SJSA1 (cell line): ENCODE results near the gene TBXAS1. TPM values are rescaled to one million over a fixed set of nuclear protein-coding genes. Genes with fewer than 3 reads are reported as not detected.

Experiments
- DNase-seq, 2 experiments: peaks; one replicate each; pipeline ENCODE4 v3.0.0-alpha.2; 2015 to 2020; ENCODE audit warnings: low spot score in 2 of 2, low read depth in 1 of 2
- H3K27ac ChIP-seq: fragments of 250-450 bp; sonication (Bioruptor Pico); 2 replicates; pipeline ENCODE4 v1.5.1; 2020; ENCODE audit warnings: mild to moderate bottlenecking, moderate library complexity
- H3K27me3 ChIP-seq: fragments of 250-450 bp; sonication (Bioruptor Pico); replicated peaks from 2 replicates; pipeline ENCODE4 v1.5.1; 2020; ENCODE audit warnings: mild to moderate bottlenecking, moderate library complexity
- H3K36me3 ChIP-seq: fragments of 250-450 bp; sonication (Bioruptor Pico); 2 replicates; pipeline ENCODE4 v1.5.1; 2020; ENCODE audit warnings: mild to moderate bottlenecking
- H3K4me1 ChIP-seq: fragments of 250-450 bp; sonication (Bioruptor Pico); replicated peaks from 2 replicates; pipeline ENCODE4 v1.6.1; 2021; ENCODE audit warnings: mild to moderate bottlenecking
- H3K4me3 ChIP-seq: fragments of 250-450 bp; sonication (Bioruptor Pico); 2 replicates; pipeline ENCODE4 v1.5.1; 2020; ENCODE audit warnings: mild to moderate bottlenecking
- H3K9me3 ChIP-seq: fragments of 250-450 bp; sonication (Bioruptor Pico); replicated peaks from 2 replicates; pipeline ENCODE4 v1.5.1; 2020; ENCODE audit warnings: mild to moderate bottlenecking
- total RNA-seq: library from RNA; depleted of rRNA; stranded (reverse); fragments of >200 nt; shearing (Covaris generic); gene quantifications from 2 replicates; pipeline ENCODE4 v1.2.3, GENCODE V29; 2014

The TBXAS1 gene
- total RNA-seq, 1 experiment from 2014 or later = 3.8 TPM

- Histone ChIP-seq H3K4me3 (no peak overlapping the region), H3K36me3 (no peaks in the 10 kb centered on the region), H3K9me3 (peaks cover 1% of the 10 kb centered on the region; the same call in 1 of the 2 replicates), H3K27me3 (no peaks in the 10 kb centered on the region), H3K27ac (no peak overlapping the region), H3K4me1 (peaks cover 5% of the 10 kb centered on the region)
- DNase-seq = peak in 1 of 2 experiments; percentile 39
Measured at GRCh38 chr7:139853506-139854123, 24.6 kb downstream of the TBXAS1 start.

DNA sequence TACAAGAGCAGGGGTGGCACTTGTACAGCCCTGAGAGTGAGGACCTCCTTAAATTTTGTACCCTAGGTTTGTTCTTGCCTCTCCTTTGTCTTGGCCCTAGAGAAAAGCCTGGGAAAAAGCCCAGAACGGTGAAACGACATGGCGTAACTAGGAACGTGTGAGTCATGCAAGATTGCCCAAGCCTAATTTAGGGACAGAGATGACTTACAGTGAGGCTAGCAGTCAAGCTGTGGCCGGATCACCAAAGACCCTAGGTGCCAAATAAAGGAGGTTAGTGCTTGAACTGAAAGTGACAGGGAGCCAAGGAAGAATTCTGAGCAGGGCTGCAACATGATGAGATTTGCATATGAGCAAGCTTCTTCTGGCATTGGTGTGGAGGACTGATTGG lies 25.1 kb downstream of the TBXAS1 start:
- H3K4me3 ChIP-seq = no peak overlapping the region
- no peaks in the 10 kb centered on the region for H3K9me3 ChIP-seq
- no peaks in the 10 kb centered on the region for H3K27me3 ChIP-seq
- peaks cover 5% of the 10 kb centered on the region for H3K4me1 ChIP-seq
- peak in 1 of 2 experiments; percentile 28 for DNase-seq
- H3K36me3 ChIP-seq = no peaks in the 10 kb centered on the region
- no peak overlapping the region for H3K27ac ChIP-seq

DNA sequence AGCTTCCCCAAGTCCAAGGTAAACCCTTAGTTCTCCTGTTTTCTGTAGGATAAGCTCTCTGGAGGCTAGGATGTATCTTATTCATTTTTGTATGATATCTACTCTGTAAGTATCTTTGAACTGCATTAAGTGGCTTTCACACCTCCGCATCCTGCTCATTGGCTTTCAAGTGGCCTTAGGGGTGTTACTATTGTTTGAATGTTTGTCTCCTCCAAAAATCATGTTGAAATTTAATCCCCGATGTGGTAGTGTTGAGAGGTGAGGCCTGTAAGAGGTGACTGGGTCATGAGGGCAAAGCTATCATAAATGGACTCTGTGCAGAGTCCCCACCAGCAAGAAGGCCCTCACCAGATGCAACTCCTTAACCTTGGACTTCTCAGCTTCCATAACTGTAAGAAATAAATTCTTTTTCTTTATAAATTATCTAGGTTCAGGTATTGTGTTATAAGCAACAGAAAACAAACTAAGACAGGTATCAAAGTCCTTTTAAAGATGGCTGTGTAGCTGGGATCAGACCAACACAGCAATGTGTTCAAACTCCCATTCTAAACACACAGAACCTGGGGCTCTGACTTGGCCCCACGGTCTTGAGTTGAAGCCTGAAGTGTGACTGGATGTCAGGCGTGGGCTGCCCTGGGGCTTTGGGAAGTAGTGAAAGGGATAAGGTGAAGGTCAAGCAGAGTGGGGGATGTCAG lies 25.9 kb downstream of the TBXAS1 start:
- Histone ChIP-seq H3K4me3 (no peak overlapping the region), H3K27me3 (no peaks in the 10 kb centered on the region), H3K4me1 (peaks cover 5% of the 10 kb centered on the region), H3K27ac (no peak overlapping the region), H3K9me3 (no peaks in the 10 kb centered on the region), H3K36me3 (no peaks in the 10 kb centered on the region)
- no peak for DNase-seq

- no peak overlapping the region for H3K27ac ChIP-seq
- H3K4me1 ChIP-seq = peaks cover 5% of the 10 kb centered on the region
- no peaks in the 10 kb centered on the region for H3K9me3 ChIP-seq
- no peaks in the 10 kb centered on the region for H3K27me3 ChIP-seq
- no peak overlapping the region for H3K4me3 ChIP-seq
- no peaks in the 10 kb centered on the region for H3K36me3 ChIP-seq
- DNase-seq = no peak
Measured at GRCh38 chr7:139855498-139856270, 26.6 kb downstream of the TBXAS1 start.

DNA sequence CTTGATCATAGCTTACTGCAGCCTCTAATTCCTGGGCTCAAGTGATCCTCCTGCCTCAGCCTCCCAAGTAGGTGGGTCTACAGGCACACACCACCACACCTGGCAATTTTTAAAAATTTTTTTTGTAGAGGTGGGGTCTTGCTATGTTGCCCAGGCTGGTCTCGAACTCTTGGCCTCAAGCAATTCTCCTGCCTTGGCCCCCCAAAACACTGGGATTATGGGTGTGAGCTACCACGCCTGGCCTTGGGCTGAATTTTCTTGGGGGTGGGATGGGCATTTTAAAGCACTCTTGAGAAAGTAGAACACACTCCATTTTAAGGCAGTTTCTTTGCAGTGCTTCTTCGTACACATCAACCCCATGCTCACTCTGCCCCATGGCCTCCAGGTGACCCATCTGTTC lies 28.7 kb downstream of the TBXAS1 start:
- Histone ChIP-seq H3K27ac (no peak overlapping the region), H3K9me3 (no peaks in the 10 kb centered on the region), H3K36me3 (no peaks in the 10 kb centered on the region), H3K4me3 (no peak overlapping the region), H3K27me3 (no peaks in the 10 kb centered on the region), H3K4me1 (peaks cover 5% of the 10 kb centered on the region)
- no peak for DNase-seq

DNA sequence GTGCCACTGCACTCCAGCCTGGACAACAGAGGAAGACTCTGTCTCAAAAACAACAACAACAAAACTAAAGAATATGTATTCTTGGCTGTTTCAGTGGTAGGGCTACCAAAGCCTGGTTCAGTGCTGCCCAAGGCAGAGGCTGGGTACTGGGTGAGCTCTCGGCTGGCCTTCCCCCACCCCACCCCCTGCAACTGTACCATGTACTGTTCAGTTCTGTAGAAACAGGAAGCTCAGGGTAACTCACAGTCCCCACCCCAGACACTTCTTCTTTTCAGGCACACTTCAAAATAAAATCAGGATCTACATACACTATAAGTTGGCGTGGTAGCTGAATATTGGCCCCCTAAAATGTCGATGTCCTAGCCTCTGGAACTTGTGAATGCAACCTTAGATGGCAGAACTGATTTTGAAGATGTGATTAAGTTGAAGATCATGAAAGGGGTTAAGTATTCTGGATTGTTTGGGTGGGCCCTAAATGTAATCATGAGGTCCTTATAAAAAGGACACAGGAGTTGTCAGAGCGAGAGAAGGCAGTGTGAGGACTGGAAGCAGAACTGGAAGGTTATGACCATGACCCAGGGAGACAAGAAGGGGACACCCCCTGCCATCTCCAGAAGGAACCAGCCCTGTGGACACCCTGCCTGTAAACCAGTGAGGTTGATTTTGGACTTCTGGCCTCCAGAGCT lies 31.2 kb downstream of the TBXAS1 start:
- H3K36me3 ChIP-seq = no peaks in the 10 kb centered on the region
- 0 out of 2 replicates have a peak, but pooled peaks cover 3% of the 10 kb centered on the region for H3K9me3 ChIP-seq
- H3K4me1 ChIP-seq = no peaks in the 10 kb centered on the region
- no peak for DNase-seq
- H3K4me3 ChIP-seq = no peak overlapping the region
- H3K27me3 ChIP-seq = no peaks in the 10 kb centered on the region
- H3K27ac ChIP-seq = no peak overlapping the region

GRCh38 chr7:139861803-139862202 lies 32.7 kb downstream of the TBXAS1 start:
- H3K4me3 ChIP-seq = no peak overlapping the region
- 0 out of 2 replicates have a peak, but pooled peaks cover 3% of the 10 kb centered on the region for H3K9me3 ChIP-seq
- H3K4me1 ChIP-seq = no peaks in the 10 kb centered on the region
- DNase-seq = no peak
- H3K27me3 ChIP-seq = no peaks in the 10 kb centered on the region
- H3K27ac ChIP-seq = no peak overlapping the region
- no peaks in the 10 kb centered on the region for H3K36me3 ChIP-seq

GRCh38 chr7:139866047-139866837 lies 37.2 kb downstream of the TBXAS1 start:
- 0 out of 2 replicates have a peak, but pooled peaks cover 3% of the 10 kb centered on the region for H3K9me3 ChIP-seq
- no peak for DNase-seq
- no peak overlapping the region for H3K27ac ChIP-seq
- no peaks in the 10 kb centered on the region for H3K27me3 ChIP-seq
- no peak overlapping the region for H3K4me3 ChIP-seq
- H3K36me3 ChIP-seq = no peaks in the 10 kb centered on the region
- no peaks in the 10 kb centered on the region for H3K4me1 ChIP-seq

DNA sequence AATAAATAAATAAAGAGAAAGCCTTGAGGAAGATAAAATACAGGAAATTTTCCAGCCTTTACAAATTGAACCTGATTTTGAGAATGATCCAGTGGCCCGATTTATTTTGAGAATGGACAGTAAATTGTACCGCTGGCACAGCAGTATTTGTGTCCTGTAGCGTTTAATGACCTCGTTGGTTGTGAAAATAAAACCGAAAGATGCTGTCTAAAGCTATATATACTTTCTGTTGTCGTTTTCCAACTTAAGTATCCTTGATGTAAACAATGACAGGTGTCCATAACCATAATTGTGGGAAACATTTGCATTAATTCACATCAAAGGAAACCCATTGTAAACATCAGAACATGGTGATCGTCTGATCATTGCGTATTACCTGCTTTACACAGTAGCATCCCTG lies 38.8 kb downstream of the TBXAS1 start:
- Histone ChIP-seq H3K36me3 (no peaks in the 10 kb centered on the region), H3K9me3 (0 out of 2 replicates have a peak, but pooled peaks cover 3% of the 10 kb centered on the region), H3K27ac (no peak overlapping the region), H3K4me1 (no peaks in the 10 kb centered on the region), H3K27me3 (no peaks in the 10 kb centered on the region), H3K4me3 (no peak overlapping the region)
- no peak for DNase-seq

DNA sequence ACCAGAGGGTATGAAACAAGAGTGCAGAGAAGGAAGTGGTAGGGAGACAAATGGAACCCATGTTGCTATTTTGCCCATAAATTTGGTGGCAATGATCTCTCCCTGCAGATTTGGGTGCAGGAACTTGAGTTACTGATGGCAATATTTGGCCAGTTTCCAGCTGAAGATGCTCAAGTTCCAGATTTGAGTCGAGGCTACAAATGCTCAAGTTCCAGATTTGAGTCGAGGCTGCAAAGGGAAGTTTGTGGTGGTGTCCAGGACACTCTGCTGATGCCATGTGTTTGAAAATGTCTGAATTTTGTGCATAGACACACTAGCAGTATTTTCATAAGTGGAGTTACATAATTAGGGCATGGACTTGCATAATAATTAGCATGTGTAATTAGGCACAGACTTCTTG lies 40.8 kb downstream of the TBXAS1 start:
- Histone ChIP-seq H3K27ac (no peak overlapping the region), H3K4me3 (no peak overlapping the region), H3K4me1 (no peaks in the 10 kb centered on the region), H3K36me3 (no peaks in the 10 kb centered on the region), H3K9me3 (no peaks in the 10 kb centered on the region), H3K27me3 (no peaks in the 10 kb centered on the region)
- DNase-seq = no peak

GRCh38 chr7:139870380-139870779 lies 41.3 kb downstream of the TBXAS1 start:
- Histone ChIP-seq H3K36me3 (no peaks in the 10 kb centered on the region), H3K27me3 (no peaks in the 10 kb centered on the region), H3K4me3 (no peak overlapping the region), H3K4me1 (no peaks in the 10 kb centered on the region), H3K27ac (no peak overlapping the region), H3K9me3 (no peaks in the 10 kb centered on the region)
- no peak for DNase-seq

- Histone ChIP-seq H3K27me3 (no peaks in the 10 kb centered on the region), H3K4me3 (no peak overlapping the region), H3K36me3 (no peaks in the 10 kb centered on the region), H3K27ac (no peak overlapping the region), H3K9me3 (no peaks in the 10 kb centered on the region), H3K4me1 (no peaks in the 10 kb centered on the region)
- peak in 1 of 2 experiments; percentile 2 for DNase-seq
Measured at GRCh38 chr7:139871331-139871730, 42.3 kb downstream of the TBXAS1 start.

DNA sequence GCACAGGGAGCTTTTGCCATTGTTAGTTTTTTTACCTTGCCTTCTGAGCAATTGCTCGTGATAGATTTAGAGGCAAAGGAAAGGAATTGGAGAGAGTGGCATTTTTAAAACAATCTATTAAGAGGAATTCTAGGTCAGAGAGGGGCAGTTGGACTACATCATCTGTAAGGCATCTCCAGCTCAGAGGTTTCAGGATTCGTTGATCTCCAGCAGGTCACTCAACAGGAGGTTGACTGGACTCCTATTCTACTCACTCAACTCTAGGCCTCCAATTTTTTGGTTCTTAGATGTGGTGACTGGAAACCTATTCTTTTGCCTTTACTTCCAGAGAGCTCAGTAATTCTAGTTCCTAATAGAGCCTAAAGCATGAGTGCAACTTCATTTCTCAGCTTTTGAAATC lies 42.8 kb downstream of the TBXAS1 start:
- H3K4me3 ChIP-seq = no peak overlapping the region
- no peak overlapping the region for H3K27ac ChIP-seq
- no peaks in the 10 kb centered on the region for H3K27me3 ChIP-seq
- no peaks in the 10 kb centered on the region for H3K36me3 ChIP-seq
- no peaks in the 10 kb centered on the region for H3K9me3 ChIP-seq
- H3K4me1 ChIP-seq = no peaks in the 10 kb centered on the region
- DNase-seq = no peak
